Stimulated activated CD4-positive, alpha-beta T cell treated with anti-CD3 and anti-CD28 coated beads, TNF-alpha, amount 100 ng/mL, for 24 hours (primary cell): Measurements from ENCODE around the gene RBMS1.

ENCODE experiments used
- DNase-seq, 3 experiments: peaks; one replicate each; pipeline ENCODE4 v3.0.0-alpha.2; 2020; ENCODE audit warnings: low read depth in 3 of 3

Gene RBMS1

GRCh38 chr2:160305081-160305750 lies 188.4 kb downstream of the RBMS1 start:
- no peak for DNase-seq

DNA sequence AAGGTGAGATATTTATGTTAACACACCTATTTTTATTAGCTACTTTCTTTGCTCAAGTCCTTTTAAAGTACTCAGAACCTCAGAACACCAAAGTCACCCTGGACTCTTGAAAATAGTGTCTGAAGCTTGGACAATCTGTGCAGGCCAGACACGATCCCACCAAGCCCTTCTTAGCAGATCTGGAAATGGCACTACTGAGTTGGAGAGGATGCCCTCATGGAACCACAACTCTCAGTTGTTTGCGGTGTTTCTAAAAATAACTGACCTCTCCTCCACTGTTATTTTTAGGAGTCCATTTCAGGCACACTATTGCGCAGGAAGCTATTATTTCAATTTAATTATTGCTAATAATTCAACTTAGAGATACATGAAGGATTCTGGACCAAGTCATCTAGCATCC lies 190.1 kb downstream of the RBMS1 start:
- DNase-seq, result no peak

- DNase-seq, result no peak
These were observed 190.5 kb downstream of the RBMS1 start for GRCh38 chr2:160303076-160303475.

- peak in 1 of 3 experiments; percentile 18 for DNase-seq
These were observed 192.2 kb downstream of the RBMS1 start for GRCh38 chr2:160301420-160301819.

GRCh38 chr2:160300203-160300602 lies 193.4 kb downstream of the RBMS1 start:
- no peak for DNase-seq

- no peak for DNase-seq
These were observed 194.1 kb downstream of the RBMS1 start for GRCh38 chr2:160299540-160299939.

DNA sequence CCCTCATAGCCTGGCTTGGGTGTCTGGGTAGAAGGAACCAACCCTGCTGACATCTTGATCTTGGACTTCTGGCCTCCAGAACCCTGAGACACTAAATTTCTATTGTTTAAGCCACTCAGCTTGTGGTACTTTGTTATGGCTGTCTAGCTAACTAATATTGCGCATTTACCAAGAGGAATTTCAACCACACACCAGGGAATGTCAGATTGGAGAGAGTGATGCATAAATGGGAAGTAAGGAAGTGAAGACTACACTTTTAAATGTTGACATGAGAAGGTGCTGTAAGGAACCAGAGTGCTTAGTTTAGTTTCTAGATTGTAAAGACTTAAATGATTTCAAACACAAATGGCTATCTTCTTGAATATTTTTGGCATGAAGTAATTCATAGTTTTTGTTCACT lies 194.6 kb downstream of the RBMS1 start:
- DNase-seq, result no peak

DNA sequence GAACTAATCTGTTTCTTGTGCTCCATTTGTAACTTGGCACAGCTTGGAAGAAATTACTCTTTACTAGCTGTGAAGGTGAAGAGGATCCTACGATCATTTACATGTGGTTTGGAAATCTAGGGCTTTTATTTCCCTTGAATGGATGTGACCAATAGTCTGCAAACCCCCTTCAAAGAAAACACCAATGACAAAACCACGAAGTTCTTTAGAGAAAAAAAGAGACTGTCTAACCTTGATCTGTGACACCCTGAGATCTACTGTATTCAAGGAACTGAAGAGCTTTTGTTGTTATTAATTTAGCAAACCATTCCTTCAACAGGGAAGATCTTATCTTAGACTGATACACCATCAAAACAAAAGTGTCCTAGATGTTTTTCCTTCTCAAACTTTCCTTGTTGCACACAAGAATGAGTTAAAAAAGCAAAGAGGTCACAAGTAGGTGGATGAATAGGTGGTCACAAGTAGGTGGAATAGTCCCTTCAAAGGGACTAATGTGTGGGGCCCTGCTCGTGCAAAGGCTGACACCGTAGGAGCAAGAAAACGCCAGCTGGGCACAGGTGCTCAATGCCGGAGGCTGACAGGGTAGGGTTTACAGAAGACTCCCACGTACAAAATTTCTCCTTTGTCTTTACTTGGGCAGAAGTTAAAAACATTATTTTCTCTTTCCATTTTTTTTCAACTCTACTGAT lies 197.9 kb downstream of the RBMS1 start:
- peak in 1 of 3 experiments; percentile 15 for DNase-seq

DNA sequence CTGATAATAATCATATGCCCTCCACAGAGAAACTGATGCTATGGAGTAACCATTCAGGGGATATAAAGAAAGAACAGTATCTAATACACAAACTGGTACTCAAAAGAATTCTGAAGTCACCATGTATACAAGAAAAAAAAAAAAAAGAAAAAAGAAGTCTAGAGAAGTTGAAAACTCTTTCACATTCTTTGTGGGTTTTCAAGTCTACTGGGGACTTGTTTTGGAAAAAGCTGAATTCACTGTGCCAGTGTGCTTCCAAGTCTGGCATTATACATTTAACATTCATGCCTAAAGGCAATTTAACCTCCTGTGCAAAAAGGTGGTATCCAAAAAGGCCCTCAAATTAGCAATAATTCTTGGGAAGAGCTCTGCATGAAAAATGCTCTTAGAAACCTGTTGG lies 198.7 kb downstream of the RBMS1 start:
- DNase-seq, result no peak

GRCh38 chr2:160294339-160294803 lies 199.2 kb downstream of the RBMS1 start:
- DNase-seq, result peak in 1 of 3 experiments; percentile 38

DNA sequence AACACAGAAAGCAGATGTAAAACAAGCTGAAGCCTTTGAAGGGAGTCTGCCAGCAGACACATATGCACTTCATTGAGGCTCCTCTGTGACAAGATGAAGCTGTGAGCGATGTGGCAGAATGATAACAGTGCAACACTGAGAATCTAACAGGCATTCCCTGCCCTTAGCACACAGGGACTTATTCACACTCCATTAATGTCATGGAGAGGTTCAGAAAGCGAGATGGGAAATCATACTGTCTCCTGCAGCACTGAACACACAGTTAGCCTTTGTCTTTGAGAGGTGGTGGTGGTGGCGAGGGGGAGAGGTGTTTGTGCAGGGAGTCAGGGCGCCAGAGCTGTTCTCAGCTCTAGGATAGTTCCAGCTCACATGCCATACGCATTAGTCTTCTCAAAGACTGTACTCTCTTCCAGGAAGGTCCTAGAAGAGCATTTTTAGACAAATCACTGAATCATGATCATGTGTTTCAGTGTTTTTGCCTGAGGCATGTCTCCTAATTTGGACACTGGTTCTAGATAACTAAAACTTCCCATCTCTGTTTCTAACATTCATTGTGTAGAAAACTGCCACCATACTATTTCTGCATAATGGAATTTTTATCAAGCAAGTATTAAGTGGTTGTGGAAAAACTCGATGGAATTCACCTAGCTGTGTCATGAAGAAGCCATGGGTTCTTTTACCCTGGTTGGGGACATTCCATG lies 200.1 kb downstream of the RBMS1 start:
- no peak for DNase-seq

- DNase-seq, result no peak
These were observed 201.4 kb downstream of the RBMS1 start for GRCh38 chr2:160292225-160292624.

DNA sequence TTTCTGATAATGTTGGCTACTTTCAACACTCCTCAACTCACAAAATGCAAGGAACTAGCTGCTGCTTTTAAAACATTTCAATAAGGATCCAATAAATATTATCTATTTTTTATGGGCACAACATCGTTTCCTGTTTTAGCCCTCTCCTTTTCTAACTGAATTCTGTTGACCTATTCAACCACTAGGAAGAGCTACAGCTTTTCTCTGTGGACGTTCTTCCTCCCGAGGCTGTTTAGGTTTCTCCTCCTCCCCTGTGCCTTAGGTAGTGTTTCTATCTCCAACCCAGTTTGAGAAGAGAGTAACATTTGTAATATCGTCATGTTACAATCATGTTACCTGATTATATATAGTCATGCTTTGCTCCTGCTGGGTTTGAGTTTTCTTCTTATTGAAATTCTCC lies 202.2 kb downstream of the RBMS1 start:
- no peak for DNase-seq

DNA sequence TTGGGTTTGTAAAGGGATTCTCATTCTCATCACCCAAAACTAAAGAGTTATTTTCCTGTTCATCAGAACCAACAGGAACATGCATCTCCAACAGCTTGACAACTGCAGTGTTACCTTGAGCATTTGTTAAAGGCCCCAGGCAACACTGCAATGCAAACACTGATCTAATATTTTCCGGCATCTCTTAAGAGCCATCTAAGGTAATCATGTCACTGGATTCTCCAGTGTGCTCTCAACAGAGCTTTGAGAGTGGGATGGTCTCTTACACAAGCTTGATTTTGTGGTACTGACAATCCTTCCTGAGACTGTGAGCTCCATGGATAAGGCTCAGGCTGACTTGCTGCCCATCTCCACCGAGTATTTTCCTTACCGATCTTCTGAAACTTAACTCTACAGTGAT lies 203.0 kb downstream of the RBMS1 start:
- DNase-seq, result no peak

DNA sequence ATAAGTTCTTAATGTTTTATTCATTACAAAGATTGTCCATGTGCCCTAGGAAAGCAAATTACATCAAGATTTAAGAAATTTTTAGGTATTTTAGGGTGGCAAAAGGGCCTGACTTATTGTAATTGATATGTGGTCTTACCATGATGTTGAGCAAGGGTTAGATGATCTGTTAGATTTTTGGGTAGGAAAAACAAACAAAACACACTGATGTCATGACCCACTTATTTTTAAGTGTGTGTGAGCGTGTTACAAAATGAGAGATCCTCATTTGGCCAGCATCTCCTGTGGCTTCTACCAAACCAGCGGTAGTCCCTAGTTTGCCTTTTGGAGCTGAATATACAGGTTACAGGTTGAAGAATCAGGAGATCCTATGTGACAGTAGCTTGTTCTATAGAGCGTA lies 203.8 kb downstream of the RBMS1 start:
- DNase-seq, result no peak

GRCh38 chr2:160289126-160289525 lies 204.5 kb downstream of the RBMS1 start:
- no peak for DNase-seq

DNA sequence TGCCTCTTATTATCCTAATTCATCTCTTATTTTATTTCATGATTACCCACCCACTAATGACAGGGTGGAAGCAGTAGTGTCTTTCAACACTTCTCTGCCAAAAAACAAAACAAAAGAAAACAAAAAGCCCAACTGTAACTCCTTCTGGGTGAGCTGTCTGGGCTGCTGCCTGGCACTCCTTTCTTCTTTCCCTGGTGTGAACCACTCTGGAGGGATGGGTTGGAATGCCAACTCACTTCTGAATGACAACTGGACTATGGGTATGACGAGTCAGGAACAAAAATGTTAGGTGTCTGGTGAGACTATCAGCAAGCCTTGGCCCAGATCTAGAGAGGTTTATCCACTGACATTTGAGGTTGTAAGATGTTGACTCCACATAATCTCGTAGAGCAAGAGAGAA lies 205.3 kb downstream of the RBMS1 start:
- DNase-seq, result no peak

DNA sequence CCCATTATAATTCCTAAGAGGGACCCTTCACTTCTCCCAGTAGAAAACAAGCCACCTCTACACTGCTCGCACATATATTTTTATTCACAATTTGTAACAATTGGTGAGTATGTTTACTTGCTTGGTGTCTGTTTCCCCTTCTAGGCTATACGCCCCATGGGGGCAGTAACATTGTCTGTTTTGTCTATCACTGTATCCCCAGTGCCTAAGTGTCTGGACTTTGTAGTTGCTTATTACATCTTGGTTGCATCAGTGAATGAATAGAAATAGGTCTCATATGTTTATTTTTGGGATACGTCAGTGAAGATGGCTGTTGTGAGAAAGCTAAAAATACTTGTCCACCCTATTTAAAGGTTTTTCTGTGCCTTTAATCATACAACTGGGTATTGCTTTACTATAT lies 206.1 kb downstream of the RBMS1 start:
- DNase-seq, result no peak

DNA sequence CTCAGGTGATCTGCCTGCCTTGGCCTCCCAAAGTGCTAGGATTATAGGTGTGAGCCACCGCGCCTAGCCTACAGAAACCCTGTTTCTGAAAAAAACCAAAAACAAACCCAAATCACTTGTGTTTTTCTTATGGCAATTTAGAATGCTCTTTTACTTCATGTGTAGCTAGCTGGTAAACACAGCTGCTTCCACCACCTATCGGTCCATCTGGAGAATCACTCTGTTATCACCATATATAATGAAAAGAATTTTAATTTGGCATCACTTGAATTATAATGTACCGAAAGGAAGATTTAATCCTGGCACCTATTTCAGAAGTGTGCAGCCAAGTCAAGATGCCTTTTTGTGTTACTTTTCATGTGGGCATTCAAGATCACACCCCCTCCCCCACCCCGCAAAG lies 207.1 kb downstream of the RBMS1 start:
- no peak for DNase-seq

GRCh38 chr2:160283675-160284074 lies 209.9 kb downstream of the RBMS1 start:
- no peak for DNase-seq

DNA sequence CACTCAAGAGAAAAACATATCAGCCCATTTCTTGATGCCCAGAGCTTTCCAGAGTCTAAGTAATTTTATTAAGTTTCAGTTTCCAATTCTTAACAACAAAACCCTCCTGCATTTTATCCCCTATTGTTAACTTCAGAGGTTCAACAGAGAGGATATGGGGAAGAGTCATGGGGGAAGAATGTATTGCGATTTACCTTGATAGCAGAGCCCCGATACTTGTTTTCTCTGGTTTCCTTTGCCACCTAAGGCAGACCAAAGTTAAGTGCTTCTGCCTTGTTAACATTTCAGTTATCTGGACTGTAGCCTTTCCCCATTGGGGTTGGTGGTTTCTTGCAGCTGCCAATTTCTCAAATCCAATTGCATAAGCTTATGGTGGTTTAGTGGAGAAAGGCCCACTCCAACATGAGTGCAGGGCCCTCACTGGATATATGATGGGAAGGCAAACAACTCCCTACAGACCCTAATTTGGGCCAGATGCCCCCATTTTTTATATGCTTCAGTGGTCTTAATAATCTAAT lies 211.5 kb downstream of the RBMS1 start:
- no peak for DNase-seq

DNA sequence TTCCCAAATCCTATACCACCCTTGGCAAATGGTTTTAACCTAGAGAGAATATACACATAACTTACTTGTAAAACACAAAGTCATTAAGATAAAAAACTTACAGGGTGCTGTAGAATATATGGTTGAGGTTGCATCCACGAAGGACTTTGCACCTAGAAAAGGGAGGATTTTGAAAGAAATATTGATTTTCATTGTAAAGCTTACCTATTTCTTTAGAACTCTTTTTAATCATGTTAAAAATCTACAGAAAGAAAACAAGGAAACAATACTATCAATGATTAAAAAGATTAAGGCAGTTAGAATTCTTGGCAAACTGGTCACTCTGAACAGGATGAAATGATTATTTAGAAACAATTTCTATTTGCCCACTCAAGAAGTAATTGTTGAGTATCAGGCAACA lies 212.4 kb downstream of the RBMS1 start:
- DNase-seq, result no peak
